K562 treated with DMSO at 1 percent for 48 hours (cell line): ENCODE results near the gene ANP32D. TPM values are rescaled to one million over a fixed set of nuclear protein-coding genes. Genes with fewer than 3 reads are reported as not detected.

Experiments
- total RNA-seq: library from RNA; unstranded; fragments of 300-600 nt; gene quantifications from 2 replicates; pipeline ENCODE4 v1.2.3, GENCODE V29; 2022; ENCODE audit warnings: low replicate concordance; ENCODE audit errors: extremely low read depth

The ANP32D gene
- total RNA-seq: not detected in 2 replicates

DNA sequence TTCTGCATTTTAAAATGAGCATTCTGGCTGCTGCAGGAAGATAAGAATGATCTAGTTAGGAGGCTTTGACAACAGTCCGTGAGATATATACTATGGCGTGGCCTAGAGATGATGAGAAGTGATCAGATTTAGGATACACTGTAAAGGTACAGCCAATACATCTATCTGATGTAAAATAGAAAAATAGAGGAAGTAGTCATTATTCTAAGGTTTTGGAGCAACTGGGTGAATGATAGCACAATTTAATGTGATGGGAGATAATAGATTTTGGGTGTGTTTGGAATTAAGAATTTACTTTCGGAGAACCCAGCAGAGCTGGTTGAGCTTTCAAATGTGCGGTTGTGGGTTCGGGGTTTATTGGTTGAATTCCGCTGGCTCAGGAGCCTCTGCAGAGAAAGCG is at the start of gene ANP32D:
Gene ANP32D, plus strand, starts transcription at position 301 of the 400 bp plus-strand sequence. CDS start 106 bp downstream, outside the sequence.

DNA sequence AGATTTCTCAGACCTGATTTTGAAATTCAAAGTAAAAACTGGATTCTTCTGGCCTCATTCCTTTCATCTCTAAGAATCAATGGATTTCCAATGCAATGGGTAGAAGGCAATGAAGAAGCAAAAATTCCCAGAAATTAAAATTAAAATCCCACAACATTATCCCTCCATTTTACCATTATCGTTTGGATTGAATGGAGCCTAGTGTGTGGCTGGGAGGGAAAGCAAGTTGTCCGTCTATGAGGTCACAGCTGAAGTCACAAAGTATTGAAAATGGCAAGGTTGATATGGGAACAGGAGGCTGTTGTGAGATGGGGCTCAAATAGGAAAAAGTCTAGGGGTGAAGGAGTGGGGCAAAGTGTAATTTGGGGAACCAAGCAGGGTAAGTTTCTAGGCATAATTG is 9.8 kb downstream of the ANP32D start, which contains the start of gene C12orf54:
Gene C12orf54, plus strand, starts transcription at position 301 of the 400 bp plus-strand sequence. CDS start 799 bp downstream, outside the sequence.

Other genes with a start within 250 kb of the ANP32D start
- gene ZNF641, start 121.6 kb upstream of the ANP32D start, total RNA-seq: not detected in 2 replicates
- gene C12orf54, start 9.9 kb downstream of the ANP32D start, total RNA-seq: not detected in 2 replicates
- not detected in 2 replicates for gene OR8S1, start 53.1 kb downstream of the ANP32D start, total RNA-seq
- gene LALBA, start 97.5 kb downstream of the ANP32D start, total RNA-seq: not detected in 2 replicates
- not detected in 2 replicates for gene KANSL2, start 209.7 kb downstream of the ANP32D start, total RNA-seq
- not detected in 2 replicates for gene CCNT1, start 244.1 kb downstream of the ANP32D start, total RNA-seq